HUES48 (cell line): ENCODE results near the gene SPATA7.

Experiments used
- H3K27ac ChIP-seq: one replicate; pipeline ENCODE4 v1.7.0; 2013; ENCODE audit warnings: low read depth, low read length, inconsistent platforms
- H3K27me3 ChIP-seq: 2 replicates; pipeline ENCODE4 v1.6.1; 2013; ENCODE audit warnings: mild to moderate bottlenecking, low read length; ENCODE audit not compliant: control insufficient read depth, insufficient read depth
- H3K36me3 ChIP-seq: 2 replicates; pipeline ENCODE4 v1.6.1; 2013; ENCODE audit warnings: low read length; ENCODE audit not compliant: control insufficient read depth, insufficient read depth
- H3K4me1 ChIP-seq: 2 replicates; pipeline ENCODE4 v1.6.1; 2013; ENCODE audit warnings: mild to moderate bottlenecking, low read length; ENCODE audit not compliant: control insufficient read depth, insufficient read depth
- H3K4me3 ChIP-seq: 2 replicates; pipeline ENCODE4 v1.5.1; 2013; ENCODE audit warnings: mild to moderate bottlenecking, low read depth, low read length
- H3K9ac ChIP-seq: 2 replicates; pipeline ENCODE4 v1.6.1; 2013; ENCODE audit warnings: mild to moderate bottlenecking, low read depth, low read length, moderate library complexity
- H3K9me3 ChIP-seq: 2 replicates; pipeline ENCODE4 v1.6.1; 2013; ENCODE audit warnings: low read length; ENCODE audit not compliant: control insufficient read depth, insufficient read depth

Gene SPATA7

GRCh38 chr14:88385212-88386101, at the start of gene SPATA7:
SPATA7 (plus strand) TSS chr14:88385657; CDS start chr14:88385819, 162 bp downstream.
- H3K4me3 ChIP-seq: peak within 1 kb of the TSS; percentile 85
- H3K27me3 ChIP-seq: 0 out of 2 replicates have a peak, but pooled peaks cover 6% of the 10 kb centered on the region
- no peaks in the 10 kb centered on the region for H3K36me3 ChIP-seq
- H3K9me3 ChIP-seq: no peaks in the 10 kb centered on the region
- peak within 1 kb of the TSS; percentile 79 for H3K27ac ChIP-seq
- H3K4me1 ChIP-seq: 0 out of 2 replicates have a peak, but pooled peaks cover 6% of the 10 kb centered on the region
- peak within 1 kb of the TSS; percentile 49 for H3K9ac ChIP-seq

- Histone ChIP-seq H3K27me3 (no peaks in the 10 kb centered on the region), H3K9ac (no peak overlapping the region), H3K4me1 (no peaks in the 10 kb centered on the region), H3K27ac (no peak overlapping the region), H3K9me3 (no peaks in the 10 kb centered on the region), H3K36me3 (no peaks in the 10 kb centered on the region), H3K4me3 (no peak overlapping the region)
Observed at GRCh38 chr14:88340357-88340756, 45.1 kb upstream of the SPATA7 start.

- H3K4me1 ChIP-seq: no peaks in the 10 kb centered on the region
- H3K9ac ChIP-seq: no peak overlapping the region
- H3K27me3 ChIP-seq: no peaks in the 10 kb centered on the region
- no peak overlapping the region for H3K27ac ChIP-seq
- no peak overlapping the region for H3K4me3 ChIP-seq
- no peaks in the 10 kb centered on the region for H3K36me3 ChIP-seq
- H3K9me3 ChIP-seq: no peaks in the 10 kb centered on the region
Observed at GRCh38 chr14:88342980-88343379, 42.5 kb upstream of the SPATA7 start.

- Histone ChIP-seq H3K9me3 (no peaks in the 10 kb centered on the region), H3K4me1 (no peaks in the 10 kb centered on the region), H3K4me3 (no peak overlapping the region), H3K27ac (no peak overlapping the region), H3K36me3 (no peaks in the 10 kb centered on the region), H3K9ac (no peak overlapping the region), H3K27me3 (no peaks in the 10 kb centered on the region)
Observed at GRCh38 chr14:88346048-88346639, 39.3 kb upstream of the SPATA7 start.

GRCh38 chr14:88348546-88348945, 36.9 kb upstream of the SPATA7 start:
- Histone ChIP-seq H3K4me1 (no peaks in the 10 kb centered on the region), H3K27ac (no peak overlapping the region), H3K9me3 (no peaks in the 10 kb centered on the region)

GRCh38 chr14:88351966-88352691, 33.3 kb upstream of the SPATA7 start:
- H3K9ac ChIP-seq: no peak overlapping the region

More at GRCh38 chr14:88348546-88348945, 36.9 kb upstream of the SPATA7 start:
- no peak overlapping the region for H3K4me3 ChIP-seq
- H3K36me3 ChIP-seq: no peaks in the 10 kb centered on the region
- H3K27me3 ChIP-seq: no peaks in the 10 kb centered on the region
- no peak overlapping the region for H3K9ac ChIP-seq

GRCh38 chr14:88352698-88353097, 32.8 kb upstream of the SPATA7 start:
- H3K9me3 ChIP-seq: no peaks in the 10 kb centered on the region
- no peak overlapping the region for H3K4me3 ChIP-seq
- no peaks in the 10 kb centered on the region for H3K36me3 ChIP-seq
- no peak overlapping the region for H3K9ac ChIP-seq
- H3K4me1 ChIP-seq: no peaks in the 10 kb centered on the region
- H3K27ac ChIP-seq: no peak overlapping the region
- no peaks in the 10 kb centered on the region for H3K27me3 ChIP-seq

More at GRCh38 chr14:88351966-88352691, 33.3 kb upstream of the SPATA7 start:
- H3K4me1 ChIP-seq: no peaks in the 10 kb centered on the region
- no peak overlapping the region for H3K27ac ChIP-seq
- H3K9me3 ChIP-seq: no peaks in the 10 kb centered on the region
- no peak overlapping the region for H3K4me3 ChIP-seq
- no peaks in the 10 kb centered on the region for H3K36me3 ChIP-seq
- H3K27me3 ChIP-seq: no peaks in the 10 kb centered on the region

GRCh38 chr14:88354358-88354757, 31.1 kb upstream of the SPATA7 start:
- Histone ChIP-seq H3K4me1 (no peaks in the 10 kb centered on the region), H3K27me3 (no peaks in the 10 kb centered on the region), H3K4me3 (no peak overlapping the region), H3K9me3 (no peaks in the 10 kb centered on the region), H3K27ac (no peak overlapping the region), H3K9ac (no peak overlapping the region), H3K36me3 (no peaks in the 10 kb centered on the region)

GRCh38 chr14:88359500-88359899, 26.0 kb upstream of the SPATA7 start:
- peaks cover 25% of the 10 kb centered on the region for H3K4me1 ChIP-seq
- no peaks in the 10 kb centered on the region for H3K9me3 ChIP-seq
- no peak overlapping the region for H3K4me3 ChIP-seq
- no peak overlapping the region for H3K9ac ChIP-seq
- no peak overlapping the region for H3K27ac ChIP-seq
- no peaks in the 10 kb centered on the region for H3K27me3 ChIP-seq
- no peaks in the 10 kb centered on the region for H3K36me3 ChIP-seq

- Histone ChIP-seq H3K36me3 (no peaks in the 10 kb centered on the region), H3K4me1 (peaks cover 42% of the 10 kb centered on the region), H3K9ac (no peak overlapping the region), H3K4me3 (no peak overlapping the region), H3K27me3 (no peaks in the 10 kb centered on the region), H3K27ac (no peak overlapping the region), H3K9me3 (peaks cover 6% of the 10 kb centered on the region)
Observed at GRCh38 chr14:88363644-88364043, 21.8 kb upstream of the SPATA7 start.
